PFSK-1 (cell line): ENCODE results near the gene RABEP2.

Experiments used
- FOXP2 ChIP-seq: optimal IDR thresholded peaks from 2 replicates; pipeline ENCODE3; 2011; ENCODE audit warnings: borderline replicate concordance, control low read depth, inconsistent platforms; ENCODE audit not compliant: insufficient read depth; ENCODE audit errors: extremely low read length, extremely low read depth
- POLR2AphosphoS5 ChIP-seq: IDR thresholded peaks from 2 replicates; pipeline ENCODE4 v1.6.1; 2012; ENCODE audit warnings: low read depth, mild to moderate bottlenecking, control low read depth, low read length, moderate library complexity
- REST ChIP-seq, 2 experiments: IDR thresholded peaks; 2 replicates each; pipeline versions ENCODE4 v1.6.1 to v1.8.0; 2011 to 2012; ENCODE audit warnings: low read depth in 2 of 2, low read length in 2 of 2, control low read depth in 1 of 2, inconsistent platforms in 1 of 2, mild to moderate bottlenecking in 1 of 2, moderate library complexity in 1 of 2; ENCODE audit not compliant: insufficient read depth in 1 of 2
- SIN3A ChIP-seq: IDR thresholded peaks from 2 replicates; pipeline ENCODE4 v1.6.1; 2012; ENCODE audit warnings: mild to moderate bottlenecking, low read length, moderate library complexity, borderline replicate concordance; ENCODE audit not compliant: insufficient read depth
- TAF1 ChIP-seq: IDR thresholded peaks from 2 replicates; pipeline ENCODE4 v1.6.1; 2012; ENCODE audit warnings: low read length, control low read depth, borderline replicate concordance; ENCODE audit not compliant: insufficient read depth

DNA sequence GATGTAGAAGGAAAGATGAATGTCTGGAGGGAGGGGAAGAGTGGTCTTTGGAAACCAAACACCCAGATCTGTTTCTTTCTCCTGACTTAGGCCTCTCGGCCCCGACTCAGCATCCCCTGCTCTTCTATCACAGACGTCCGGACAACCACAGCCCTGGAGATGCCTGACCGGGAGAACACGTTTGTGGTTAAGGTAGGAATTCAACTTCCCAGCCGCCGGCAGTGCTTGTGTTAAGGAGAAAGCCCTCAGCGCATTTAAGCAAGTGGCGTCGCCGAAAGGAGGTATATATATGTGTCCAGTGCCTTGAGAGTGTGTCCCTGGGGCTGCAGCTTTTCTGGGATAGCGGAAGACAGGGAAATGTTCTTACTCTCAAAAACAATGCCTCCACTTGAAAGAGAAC, 57.8 kb downstream of the RABEP2 start:
- TF ChIP-seq TAF1 (no peak), REST (IDR thresholded peaks at IDR 0.05; ENCODE audit: insufficient read depth in 1 of 2, low read depth in 2 of 2, low read length in 2 of 2) (no peak), POLR2AphosphoS5 (no peak), SIN3A (no peak), FOXP2 (no peak)
